ENCODE data around the gene KCNQ4.

The KCNQ4 gene

DNA sequence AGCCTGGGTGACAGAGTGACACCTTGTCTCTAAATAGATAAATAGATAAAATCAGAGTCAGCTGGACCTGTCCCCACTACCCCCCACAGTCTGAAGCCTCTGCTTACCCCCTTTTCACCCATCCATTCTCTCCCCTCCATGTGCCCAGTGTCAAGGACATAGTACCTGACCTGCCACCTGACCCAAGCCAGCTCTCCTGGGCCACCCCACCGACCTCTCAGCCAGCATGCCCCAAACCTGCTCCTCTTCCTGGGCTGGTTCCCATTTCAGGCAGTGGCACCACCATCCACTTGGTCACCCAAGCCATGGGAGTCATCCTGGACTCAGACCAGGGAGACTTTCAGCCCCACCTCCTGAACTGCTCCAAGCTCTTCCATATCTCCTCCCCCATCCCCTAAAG, 50.4 kb downstream of the KCNQ4 start:
- H3K9me3 ChIP-seq (ENCODE audit: insufficient read depth, low read length) = no peaks in the 10 kb centered on the region
- H3K4me3 ChIP-seq (ENCODE audit: low read length) = no peak overlapping the region
- H3K9ac ChIP-seq (ENCODE audit: low read length) = no peak overlapping the region
- H4K20me1 ChIP-seq (ENCODE audit: insufficient read depth, low read length) = no peaks in the 10 kb centered on the region
- TF ChIP-seq EZH2phosphoT487 (IDR thresholded peaks at IDR 0.05; ENCODE audit: low read depth) = no peak
- TF ChIP-seq, protein P1, sequence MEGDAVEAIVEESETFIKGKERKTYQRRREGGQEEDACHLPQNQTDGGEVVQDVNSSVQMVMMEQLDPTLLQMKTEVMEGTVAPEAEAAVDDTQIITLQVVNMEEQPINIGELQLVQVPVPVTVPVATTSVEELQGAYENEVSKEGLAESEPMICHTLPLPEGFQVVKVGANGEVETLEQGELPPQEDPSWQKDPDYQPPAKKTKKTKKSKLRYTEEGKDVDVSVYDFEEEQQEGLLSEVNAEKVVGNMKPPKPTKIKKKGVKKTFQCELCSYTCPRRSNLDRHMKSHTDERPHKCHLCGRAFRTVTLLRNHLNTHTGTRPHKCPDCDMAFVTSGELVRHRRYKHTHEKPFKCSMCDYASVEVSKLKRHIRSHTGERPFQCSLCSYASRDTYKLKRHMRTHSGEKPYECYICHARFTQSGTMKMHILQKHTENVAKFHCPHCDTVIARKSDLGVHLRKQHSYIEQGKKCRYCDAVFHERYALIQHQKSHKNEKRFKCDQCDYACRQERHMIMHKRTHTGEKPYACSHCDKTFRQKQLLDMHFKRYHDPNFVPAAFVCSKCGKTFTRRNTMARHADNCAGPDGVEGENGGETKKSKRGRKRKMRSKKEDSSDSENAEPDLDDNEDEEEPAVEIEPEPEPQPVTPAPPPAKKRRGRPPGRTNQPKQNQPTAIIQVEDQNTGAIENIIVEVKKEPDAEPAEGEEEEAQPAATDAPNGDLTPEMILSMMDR (IDR thresholded peaks at IDR 0.05; ENCODE audit: low read depth, low read length) = no peak
- H2AFZ ChIP-seq (ENCODE audit: low read depth, low read length) = no peak overlapping the region
- H3K79me2 ChIP-seq (ENCODE audit: low read length) = no peaks in the 10 kb centered on the region
- H3K36me3 ChIP-seq (replicated peaks; ENCODE audit: low read depth, low read length) = no peaks in the 10 kb centered on the region
- no peak overlapping the region for H3K4me2 ChIP-seq (ENCODE audit: low read length)
- H3K27ac ChIP-seq (ENCODE audit: low read length) = no peak overlapping the region
- no peaks in the 10 kb centered on the region for H3K27me3 ChIP-seq (ENCODE audit: low read depth, low read length)
- no peaks in the 10 kb centered on the region for H3K4me1 ChIP-seq (ENCODE audit: low read length)

- Histone ChIP-seq H3K27me3 (ENCODE audit: low read depth, low read length) (no peaks in the 10 kb centered on the region), H3K79me2 (ENCODE audit: low read length) (no peaks in the 10 kb centered on the region), H3K9ac (ENCODE audit: low read length) (no peak overlapping the region), H2AFZ (ENCODE audit: low read depth, low read length) (no peak overlapping the region), H3K9me3 (ENCODE audit: insufficient read depth, low read length) (no peaks in the 10 kb centered on the region), H3K4me3 (ENCODE audit: low read length) (no peak overlapping the region), H3K36me3 (replicated peaks; ENCODE audit: low read depth, low read length) (no peaks in the 10 kb centered on the region), H4K20me1 (ENCODE audit: insufficient read depth, low read length) (no peaks in the 10 kb centered on the region), H3K27ac (ENCODE audit: low read length) (no peak overlapping the region), H3K4me1 (ENCODE audit: low read length) (peaks cover 2% of the 10 kb centered on the region), H3K4me2 (ENCODE audit: low read length) (no peak overlapping the region)
- TF ChIP-seq, protein P1 (IDR thresholded peaks at IDR 0.05; ENCODE audit: low read depth, low read length) = no peak
- no peak for TF ChIP-seq EZH2phosphoT487 (IDR thresholded peaks at IDR 0.05; ENCODE audit: low read depth)
Observed at GRCh38 chr1:40834968-40835545, 51.5 kb downstream of the KCNQ4 start.

- Histone ChIP-seq H4K20me1 (ENCODE audit: insufficient read depth, low read length) (no peaks in the 10 kb centered on the region), H3K79me2 (ENCODE audit: low read length) (no peaks in the 10 kb centered on the region), H3K27ac (ENCODE audit: low read length) (no peak overlapping the region), H3K4me2 (ENCODE audit: low read length) (no peak overlapping the region), H3K9me3 (ENCODE audit: insufficient read depth, low read length) (no peaks in the 10 kb centered on the region), H3K36me3 (replicated peaks; ENCODE audit: low read depth, low read length) (no peaks in the 10 kb centered on the region), H3K9ac (ENCODE audit: low read length) (no peak overlapping the region), H3K27me3 (ENCODE audit: low read depth, low read length) (no peaks in the 10 kb centered on the region), H3K4me1 (ENCODE audit: low read length) (peaks cover 11% of the 10 kb centered on the region), H3K4me3 (ENCODE audit: low read length) (no peak overlapping the region), H2AFZ (ENCODE audit: low read depth, low read length) (no peak overlapping the region)
- no peak for TF ChIP-seq EZH2phosphoT487 (IDR thresholded peaks at IDR 0.05; ENCODE audit: low read depth)
- TF ChIP-seq, protein P1 (IDR thresholded peaks at IDR 0.05; ENCODE audit: low read depth, low read length) = no peak
Observed at GRCh38 chr1:40836283-40836682, 52.7 kb downstream of the KCNQ4 start.

- no peak overlapping the region for H3K4me3 ChIP-seq (ENCODE audit: low read length)
- no peak overlapping the region for H3K9ac ChIP-seq (ENCODE audit: low read length)
- no peaks in the 10 kb centered on the region for H3K27me3 ChIP-seq (ENCODE audit: low read depth, low read length)
- no peaks in the 10 kb centered on the region for H3K79me2 ChIP-seq (ENCODE audit: low read length)
- H4K20me1 ChIP-seq (ENCODE audit: insufficient read depth, low read length) = no peaks in the 10 kb centered on the region
- no peak overlapping the region for H3K4me2 ChIP-seq (ENCODE audit: low read length)
- H3K9me3 ChIP-seq (ENCODE audit: insufficient read depth, low read length) = no peaks in the 10 kb centered on the region
- H2AFZ ChIP-seq (ENCODE audit: low read depth, low read length) = no peak overlapping the region
- H3K4me1 ChIP-seq (ENCODE audit: low read length) = peaks cover 11% of the 10 kb centered on the region
- H3K27ac ChIP-seq (ENCODE audit: low read length) = no peak overlapping the region
- peaks cover 2% of the 10 kb centered on the region for H3K36me3 ChIP-seq (replicated peaks; ENCODE audit: low read depth, low read length)
- TF ChIP-seq, protein P1 (IDR thresholded peaks at IDR 0.05; ENCODE audit: low read depth, low read length) = no peak
- TF ChIP-seq EZH2phosphoT487 (IDR thresholded peaks at IDR 0.05; ENCODE audit: low read depth) = no peak
Observed at GRCh38 chr1:40837601-40838000, 54.0 kb downstream of the KCNQ4 start.
